ENCODE measurements around the gene TTC21B. TPM values are rescaled to one million over a fixed set of nuclear protein-coding genes. Genes with fewer than 3 reads are reported as not detected.

The TTC21B gene
- total and polyA plus RNA-seq, 2 of the 8 experiments (the other 6 are each of a cell fraction or from before 2014, with no cell fraction given): 6.9 to 20.8 TPM

DNA sequence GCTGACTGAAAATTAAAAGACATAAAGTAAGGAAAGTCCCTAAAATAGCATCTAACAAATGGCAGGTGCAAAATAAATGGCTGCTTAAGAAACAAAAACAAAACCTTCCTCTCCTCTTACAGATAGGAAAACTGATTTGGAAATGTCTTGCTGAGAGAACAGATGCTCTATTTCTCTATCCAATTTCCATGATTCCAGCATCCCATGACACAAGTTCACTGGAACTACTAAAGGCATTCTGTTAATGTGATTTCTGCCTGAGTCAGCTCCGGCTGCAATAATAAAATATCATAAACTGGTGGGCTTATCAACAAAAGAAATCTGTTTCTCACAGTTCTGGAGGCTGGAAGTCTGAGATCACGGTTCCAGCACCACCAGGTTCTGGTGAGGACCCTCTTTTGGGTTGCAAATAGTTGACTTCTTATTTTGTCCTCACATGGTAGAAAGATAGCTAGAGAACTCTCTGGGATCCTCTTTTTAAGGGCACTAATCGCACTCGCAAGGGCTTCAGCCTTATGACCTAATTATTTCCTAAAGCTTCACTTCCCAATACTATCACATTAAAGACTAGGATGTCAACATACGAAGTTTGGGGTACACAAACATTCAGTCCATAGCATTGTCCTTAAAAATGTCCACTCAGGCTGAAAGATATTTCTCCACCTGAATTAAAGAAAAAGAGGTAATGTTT lies 81.3 kb downstream of the TTC21B start:
- Histone ChIP-seq H3K14ac (ENCODE audit: insufficient read length) (no peak overlapping the region), H2BK12ac (ENCODE audit: low read depth, low read length) (no peak overlapping the region), H2BK20ac (ENCODE audit: low read length) (no peak overlapping the region), H3K27ac (ENCODE audit: low read depth, low read length) (no peak overlapping the region), H3K56ac (replicated peaks; ENCODE audit: insufficient read length, low read depth, low read length) (no peak overlapping the region), H4K5ac (ENCODE audit: insufficient read length, low read depth, low read length) (no peak overlapping the region), H4K91ac (replicated peaks; ENCODE audit: insufficient read length, low read length) (no peak overlapping the region), H3K4me2 (ENCODE audit: insufficient read depth in 1 of 2, low read depth in 2 of 2, low read length in 2 of 2) (no peak overlapping the region), H4K20me1 (replicated peaks in 1 of 2; ENCODE audit: control insufficient read depth in 1 of 2, insufficient read depth in 2 of 2, low read length in 2 of 2) (no peaks in the 10 kb centered on the region), H3K23me2 (ENCODE audit: low read depth, low read length) (no peaks in the 10 kb centered on the region), H3K79me1 (ENCODE audit: low read depth, low read length) (no peaks in the 10 kb centered on the region), H3K36me3 (ENCODE audit: control insufficient read depth in 2 of 4, insufficient read depth in 4 of 4, low read length in 3 of 4) (no peaks in the 10 kb centered on the region; a peak in 2 of 8 replicates), H3K4me1 (replicated peaks in 1 of 4; ENCODE audit: control insufficient read depth in 3 of 4, insufficient read depth in 4 of 4, low read length in 3 of 4) (no peaks in the 10 kb centered on the region), H2BK5ac (ENCODE audit: low read depth, low read length) (no peak overlapping the region), H3K4me3 (ENCODE audit: extremely low read depth in 1 of 4, insufficient read depth in 2 of 4, low read depth in 3 of 4, low read length in 4 of 4) (no peak overlapping the region), H3K23ac (ENCODE audit: insufficient read length) (no peak overlapping the region), H3K9ac (replicated peaks in 1 of 4; ENCODE audit: extremely low read depth in 1 of 4, low read depth in 3 of 4, low read length in 3 of 4) (no peak overlapping the region), H3K79me2 (ENCODE audit: control insufficient read depth in 1 of 2, insufficient read depth in 2 of 2, low read length in 2 of 2) (no peaks in the 10 kb centered on the region), H3K18ac (ENCODE audit: extremely low read depth, low read length) (no peak overlapping the region), H4K8ac (ENCODE audit: extremely low read depth, insufficient read depth, low read length) (no peak overlapping the region), H2AK5ac (ENCODE audit: low read depth, low read length) (no peak overlapping the region), H2AFZ (ENCODE audit: low read length) (no peak overlapping the region), H3K4ac (replicated peaks; ENCODE audit: insufficient read length, low read depth, low read length) (no peak overlapping the region), H2BK15ac (ENCODE audit: low read length) (no peak overlapping the region), H3K9me3 (ENCODE audit: insufficient read depth in 2 of 2, low read depth in 1 of 2, low read length in 1 of 2) (no peaks in the 10 kb centered on the region), H3K27me3 (replicated peaks in 1 of 4; ENCODE audit: control insufficient read depth in 3 of 4, extremely low read depth in 1 of 4, insufficient read depth in 3 of 4, low read length in 3 of 4) (no peaks in the 10 kb centered on the region), H2BK120ac (replicated peaks; ENCODE audit: low read depth, low read length) (no peak overlapping the region)
- DNase-seq (ENCODE audit: low read depth in 1 of 2, low spot score in 2 of 2) (no peak), FAIRE-seq (no peak)
- WGBS, 2 experiments (ENCODE audit: extremely low coverage in 1 of 2, insufficient coverage in 1 of 2, insufficient read length in 1 of 2, insufficient replicate concordance in 2 of 2, low coverage in 1 of 2, low lambda C conversion rate in 2 of 2, missing lambda C conversion rate in 1 of 2): 93% methylated on average over 5 of the region's 5 CpGs; no CpG with 5 or more reads in 1 of the 2 experiments
- ChIA-PET CTCF (ENCODE audit: partially characterized antibody) (interaction anchor here (0.7 to 5.4 kb wide), 7 partner anchors 8 to 468 kb away, joined by 3 to 37 read pairs (median 4); no protein-coding TSS in a partner anchor), POLR2A (ENCODE audit: partially characterized antibody) (no interaction called here)
- TF ChIP-seq MAFK (IDR thresholded peaks at IDR 0.05; ENCODE audit: low read depth, low read length): no peak
- no peak for TF ChIP-seq PHF8 (conservative IDR thresholded peaks at IDR 0.05; ENCODE audit: low read depth, low read length)
- TF ChIP-seq SP4 (IDR thresholded peaks at IDR 0.05; ENCODE audit: low read length): no peak
- no peak for TF ChIP-seq POU5F1 (IDR thresholded peaks at IDR 0.05; ENCODE audit: low read depth, low read length)
- no peak for TF ChIP-seq CBX5 (IDR thresholded peaks at IDR 0.05; ENCODE audit: low read depth, low read length)
- no peak for TF ChIP-seq SRF (IDR thresholded peaks at IDR 0.05; ENCODE audit: low read depth, low read length)
